H1 (cell line): ENCODE data around the gene CCDC74A. TPM values are rescaled to one million over a fixed set of nuclear protein-coding genes. Genes with fewer than 3 reads are reported as not detected.
"Not testable (repeated sequence)": the region's sequence is repeated elsewhere in the genome, so short reads cannot be mapped to it uniquely, and the experiment has no call there.

Experiments
- CTCF ChIA-PET: fragments of 300-600 bp; sonication (Branson Sonifier 250); formaldehyde crosslinking; loops from one replicate; lab custom pipeline; 2021; ENCODE audit not compliant: partially characterized antibody; lab: Charles Lee
- POLR2A ChIA-PET: fragments of 300-600 bp; sonication (Branson Sonifier 250); formaldehyde crosslinking; loops from one replicate; lab custom pipeline; 2021; ENCODE audit warnings: inconsistent platforms; ENCODE audit not compliant: partially characterized antibody; lab: Charles Lee
- DNase-seq, 2 experiments: peaks; one replicate each; pipeline versions ENCODE4 v3.0.0 to v3.0.0-alpha.2; 2010 to 2022; ENCODE audit warnings: low spot score in 2 of 2, low read depth in 1 of 2, mixed read lengths in 1 of 2
- FAIRE-seq: peaks from 2 replicates; lab custom pipeline; 2011; peaks lifted over from hg19 to GRCh38; lab: Jason Lieb, UNC
- H2AFZ ChIP-seq: 2 replicates; pipeline ENCODE4 v1.8.1; 2012; ENCODE audit warnings: low read length, inconsistent platforms
- H2AK5ac ChIP-seq: 2 replicates; pipeline ENCODE4 v1.6.1; 2013; ENCODE audit warnings: low read depth, low read length
- H2BK120ac ChIP-seq: replicated peaks from 2 replicates; pipeline ENCODE3; 2013; ENCODE audit warnings: low read depth, low read length, inconsistent platforms
- H2BK12ac ChIP-seq: 2 replicates; pipeline ENCODE4 v1.6.1; 2013; ENCODE audit warnings: low read depth, low read length
- H2BK15ac ChIP-seq: 2 replicates; pipeline ENCODE4 v1.6.1; 2013; ENCODE audit warnings: low read length
- H2BK20ac ChIP-seq: 2 replicates; pipeline ENCODE4 v1.6.1; 2013; ENCODE audit warnings: low read length
- H2BK5ac ChIP-seq: 2 replicates; pipeline ENCODE4 v1.6.1; 2013; ENCODE audit warnings: low read depth, low read length
- H3K14ac ChIP-seq: 2 replicates; pipeline ENCODE4 v1.6.1; 2013; ENCODE audit warnings: inconsistent platforms; ENCODE audit not compliant: insufficient read length
- H3K18ac ChIP-seq: 2 replicates; pipeline ENCODE4 v1.6.1; 2013; ENCODE audit warnings: low read length; ENCODE audit errors: extremely low read depth
- H3K23ac ChIP-seq: 2 replicates; pipeline ENCODE4 v1.6.1; 2013; ENCODE audit warnings: inconsistent platforms; ENCODE audit not compliant: insufficient read length
- H3K23me2 ChIP-seq: 2 replicates; pipeline ENCODE4 v1.6.1; 2013; ENCODE audit warnings: low read depth, low read length
- H3K27ac ChIP-seq: 2 replicates; pipeline ENCODE4 v1.6.1; 2011; ENCODE audit warnings: low read depth, low read length, inconsistent platforms
- H3K27me3 ChIP-seq, 4 experiments: replicated peaks in 1 of 4; 1 replicate in 1 of 4; 2 replicates in 3 of 4; pipeline versions ENCODE4 v1.6.1 to v1.8.1; 2011 to 2013; ENCODE audit warnings: low read length in 3 of 4, mild to moderate bottlenecking in 3 of 4, inconsistent platforms in 2 of 4, mixed read lengths in 2 of 4, moderate library complexity in 1 of 4; ENCODE audit not compliant: control insufficient read depth in 3 of 4, insufficient read depth in 3 of 4; ENCODE audit errors: extremely low read depth in 1 of 4
- H3K36me3 ChIP-seq, 4 experiments: 2 replicates each; pipeline versions ENCODE4 v1.6.1 to v1.8.1; 2011 to 2013; ENCODE audit warnings: mild to moderate bottlenecking in 4 of 4, low read length in 3 of 4, moderate library complexity in 2 of 4, control low read depth in 1 of 4, inconsistent platforms in 1 of 4; ENCODE audit not compliant: insufficient read depth in 4 of 4, control insufficient read depth in 2 of 4
- H3K4ac ChIP-seq: replicated peaks from 2 replicates; pipeline ENCODE3; 2013; ENCODE audit warnings: low read length, low read depth, mixed read lengths, inconsistent platforms; ENCODE audit not compliant: insufficient read length
- H3K4me1 ChIP-seq, 4 experiments: replicated peaks in 1 of 4; 1 replicate in 1 of 4; 2 replicates in 3 of 4; pipeline versions ENCODE4 v1.6.1 to v1.8.1; 2011 to 2013; ENCODE audit warnings: low read length in 3 of 4, inconsistent platforms in 2 of 4, mixed read lengths in 1 of 4; ENCODE audit not compliant: insufficient read depth in 4 of 4, control insufficient read depth in 3 of 4
- H3K4me2 ChIP-seq, 2 experiments: 2 replicates each; pipeline versions ENCODE4 v1.6.1 to v1.8.1; 2011 to 2013; ENCODE audit warnings: low read depth in 2 of 2, low read length in 2 of 2, control low read depth in 1 of 2, inconsistent platforms in 1 of 2, mild to moderate bottlenecking in 1 of 2; ENCODE audit not compliant: insufficient read depth in 1 of 2
- H3K4me3 ChIP-seq, 4 experiments: fragments of 200-600, 300-600 bp in 1 of 4; sonication (generic), shearing (Covaris generic), sonication (Bioruptor Twin) in 1 of 4; 2 replicates each; pipeline versions ENCODE4 v1.5.1 to v1.8.1; 2011 to 2016; ENCODE audit warnings: low read length in 4 of 4, low read depth in 3 of 4, control low read depth in 2 of 4, inconsistent platforms in 2 of 4, mild to moderate bottlenecking in 2 of 4, mixed read lengths in 1 of 4, moderate library complexity in 1 of 4; ENCODE audit not compliant: insufficient read depth in 2 of 4; ENCODE audit errors: extremely low read depth in 1 of 4
- H3K56ac ChIP-seq: replicated peaks from 2 replicates; pipeline ENCODE3; 2013; ENCODE audit warnings: low read depth, mild to moderate bottlenecking, mixed read lengths, low read length, inconsistent platforms; ENCODE audit not compliant: insufficient read length
- H3K79me1 ChIP-seq: 2 replicates; pipeline ENCODE4 v1.6.1; 2013; ENCODE audit warnings: low read depth, low read length, control low read depth
- H3K79me2 ChIP-seq, 2 experiments: 2 replicates each; pipeline versions ENCODE4 v1.6.1 to v1.8.1; 2012 to 2013; ENCODE audit warnings: low read length in 2 of 2, mild to moderate bottlenecking in 2 of 2, inconsistent platforms in 1 of 2; ENCODE audit not compliant: insufficient read depth in 2 of 2, control insufficient read depth in 1 of 2
- H3K9ac ChIP-seq, 4 experiments: replicated peaks in 1 of 4; 1 replicate in 1 of 4; 2 replicates in 3 of 4; pipeline versions ENCODE4 v1.6.1 to v1.8.1; 2011 to 2013; ENCODE audit warnings: low read depth in 3 of 4, low read length in 3 of 4, control low read depth in 2 of 4, mild to moderate bottlenecking in 2 of 4, moderate library complexity in 2 of 4, inconsistent platforms in 1 of 4; ENCODE audit errors: extremely low read depth in 1 of 4
- H3K9me3 ChIP-seq, 2 experiments: 2 replicates each; pipeline versions ENCODE4 v1.6.1 to v1.8.1; 2012 to 2013; ENCODE audit warnings: mild to moderate bottlenecking in 2 of 2, moderate library complexity in 2 of 2, control low read depth in 1 of 2, inconsistent platforms in 1 of 2, low read depth in 1 of 2, low read length in 1 of 2, mixed read lengths in 1 of 2; ENCODE audit not compliant: insufficient read depth in 2 of 2
- H4K20me1 ChIP-seq, 2 experiments: replicated peaks in 1 of 2; 2 replicates each; pipeline versions ENCODE3 to v1.8.1; 2011 to 2013; ENCODE audit warnings: inconsistent platforms in 2 of 2, low read length in 2 of 2, mild to moderate bottlenecking in 1 of 2; ENCODE audit not compliant: insufficient read depth in 2 of 2, control insufficient read depth in 1 of 2
- H4K5ac ChIP-seq: 2 replicates; pipeline ENCODE4 v1.6.1; 2013; ENCODE audit warnings: low read length, low read depth, mixed read lengths, inconsistent platforms; ENCODE audit not compliant: insufficient read length
- H4K8ac ChIP-seq: 2 replicates; pipeline ENCODE4 v1.8.0; 2013; ENCODE audit warnings: mild to moderate bottlenecking, moderate library complexity, low read length, inconsistent platforms; ENCODE audit not compliant: insufficient read depth; ENCODE audit errors: extremely low read depth
- H4K91ac ChIP-seq: replicated peaks from 2 replicates; pipeline ENCODE3; 2013; ENCODE audit warnings: low read length, mixed read lengths, inconsistent platforms; ENCODE audit not compliant: insufficient read length
- WGBS, 2 experiments: shearing (Covaris generic) in 1 of 2; methylation state at CpG; one replicate each; pipeline versions ENCODE4 v1.1.6 to v1.1.7; 2013 to 2015; ENCODE audit warnings: low lambda C conversion rate in 2 of 2, mixed read lengths in 2 of 2, inconsistent platforms in 1 of 2, low coverage in 1 of 2, missing lambda C conversion rate in 1 of 2; ENCODE audit not compliant: insufficient replicate concordance in 2 of 2, insufficient coverage in 1 of 2, insufficient read length in 1 of 2; ENCODE audit errors: extremely low coverage in 1 of 2, missing lambda C conversion rate in 1 of 2; 5-methylcytosine and 5-hydroxymethylcytosine counted together
- polyA plus RNA-seq, 7 experiments: library from polyadenylated mRNA; depleted of rRNA in 3 of 7; stranded (reverse) in 5 of 7; unstranded in 2 of 7; fragments of >200 nt in 5 of 7; fragments of 200-250 nt in 2 of 7; gene quantifications; 1 replicate in 5 of 7; 2 replicates in 1 of 7; 4 replicates in 1 of 7; pipeline versions ENCODE4 v1.2.1 to v1.2.3, GENCODE V29; 2011 to 2013; ENCODE audit warnings: missing spikeins in 2 of 7, mixed read lengths in 2 of 7
- total RNA-seq: library from RNA; stranded (reverse); fragmentation: NEBNext Ultra II Directional; extraction: Animal tissue kit (Norgen Biotek cat#: 25700); gene quantifications from 2 replicates; pipeline ENCODE4 v1.2.1, GENCODE V29; 2021

CCDC74A gene
- total and polyA plus RNA-seq, 2 of the 8 experiments (the other 6 are each of a cell fraction or from before 2014, with no cell fraction given): 18.1 to 21.0 TPM

DNA sequence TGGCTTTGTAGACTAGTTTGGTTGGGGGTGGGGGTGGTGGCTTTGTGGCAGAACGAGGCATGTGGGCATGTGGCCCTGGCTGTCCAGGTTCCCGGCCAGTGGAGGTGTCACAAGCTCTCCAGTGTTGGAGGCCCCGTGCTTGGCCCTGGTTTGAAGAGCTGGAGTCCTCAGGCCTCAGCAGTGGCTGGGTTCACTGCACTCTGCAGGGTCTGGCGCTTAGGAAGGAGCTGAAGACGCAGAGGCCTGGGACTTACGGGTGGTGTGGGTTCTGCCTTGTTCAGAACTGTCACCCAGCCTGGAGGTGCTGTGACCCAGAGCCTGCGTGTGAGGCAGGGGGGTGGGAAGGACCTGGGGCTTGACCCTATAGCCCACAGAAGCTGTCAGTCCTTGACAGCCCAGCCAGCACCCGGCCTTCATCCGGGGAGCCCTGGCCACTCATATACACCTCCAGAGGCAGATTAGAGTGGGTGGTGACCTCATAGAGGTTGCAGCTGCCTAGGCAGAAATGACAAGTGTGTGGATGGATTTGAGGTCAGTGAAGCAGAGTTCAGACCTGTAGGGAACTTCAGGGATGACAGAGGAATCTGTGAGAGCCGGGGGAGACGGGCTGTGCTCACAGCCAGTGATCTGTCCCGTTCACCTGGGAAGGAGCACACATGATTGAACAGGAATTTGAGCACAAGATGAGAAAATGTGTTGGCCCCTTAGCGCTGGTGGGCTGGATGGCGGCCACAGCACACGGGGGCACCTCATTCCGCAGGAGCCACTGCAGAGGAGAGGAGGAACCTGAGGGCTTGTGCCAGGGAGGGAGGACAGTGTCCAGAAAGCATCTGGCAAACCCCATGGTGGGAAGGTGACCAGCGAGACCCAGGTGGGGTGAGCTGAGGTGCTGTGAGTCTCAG is 15.5 kb upstream of the CCDC74A start:
- H4K91ac ChIP-seq, FAIRE-seq, H3K4me2 ChIP-seq, H3K4me1 ChIP-seq, H3K18ac ChIP-seq, H3K56ac ChIP-seq, H3K79me1 ChIP-seq, H3K9ac ChIP-seq, H2BK20ac ChIP-seq, H2BK5ac ChIP-seq, H4K5ac ChIP-seq, H2BK15ac ChIP-seq, H3K27me3 ChIP-seq, H2BK120ac ChIP-seq, H3K4me3 ChIP-seq, H3K9me3 ChIP-seq, H4K8ac ChIP-seq, H3K79me2 ChIP-seq, H3K27ac ChIP-seq, CTCF ChIA-PET, H3K4ac ChIP-seq, H4K20me1 ChIP-seq, H2BK12ac ChIP-seq, H3K14ac ChIP-seq, H2AFZ ChIP-seq, H3K23me2 ChIP-seq, DNase-seq, H3K23ac ChIP-seq, H2AK5ac ChIP-seq: not testable (repeated sequence)
- POLR2A ChIA-PET: interaction anchor here (1.1 kb wide), 2 partner anchors 12 to 18 kb away, joined by 3 read pairs; no protein-coding TSS in a partner anchor
- peaks cover 3 to 38% (median 16%) of the 10 kb centered on the region in 4 experiments; a peak in 7 of 8 replicates for H3K36me3 ChIP-seq
- 95% methylated on average over 15 of the region's 17 CpGs; no CpG with 5 or more reads in 1 of the 2 experiments for WGBS, 2 experiments
